Activated CD4-positive, alpha-beta T cell treated with anti-CD3 and anti-CD28 coated beads, Interleukin-10, Interleukin-2, amounts not matched to agents 100 ng/mL and 50 ng/mL, durations not matched to agents 16 hours and 8 hours (primary cell): ENCODE data around the gene AQP1.

Experiments used
- DNase-seq: peaks from one replicate; pipeline ENCODE4 v3.0.0-alpha.2; 2020

AQP1 gene

GRCh38 chr7:30938435-30939316 is 27.0 kb downstream of the AQP1 start:
- peak; percentile 77 for DNase-seq

GRCh38 chr7:30941582-30942323 is 30.1 kb downstream of the AQP1 start:
- no peak for DNase-seq

- DNase-seq = no peak
Observed at GRCh38 chr7:30950197-30950596, 38.5 kb downstream of the AQP1 start.

GRCh38 chr7:30954914-30955313 is 43.3 kb downstream of the AQP1 start:
- no peak for DNase-seq

- no peak for DNase-seq
Observed at GRCh38 chr7:30956704-30957103, 45.1 kb downstream of the AQP1 start.

GRCh38 chr7:30963842-30964241 is 52.2 kb downstream of the AQP1 start, which contains the start of gene GHRHR:
Gene GHRHR (plus strand): TSS chr7:30963953. CDS start chr7:30964069, 116 bp downstream.
- no peak for DNase-seq

GRCh38 chr7:30965372-30965771 is 53.7 kb downstream of the AQP1 start:
- no peak for DNase-seq

- no peak for DNase-seq
Observed at GRCh38 chr7:30965883-30966282, 54.2 kb downstream of the AQP1 start.

GRCh38 chr7:30968294-30968693 is 56.6 kb downstream of the AQP1 start:
- no peak for DNase-seq

- no peak for DNase-seq
Observed at GRCh38 chr7:30968747-30969603, 57.3 kb downstream of the AQP1 start.

GRCh38 chr7:30969604-30969970 is 57.9 kb downstream of the AQP1 start:
- no peak for DNase-seq

- no peak for DNase-seq
Observed at GRCh38 chr7:30970074-30970473, 58.4 kb downstream of the AQP1 start.

GRCh38 chr7:30970594-30971094 is 59.0 kb downstream of the AQP1 start:
- no peak for DNase-seq

- no peak for DNase-seq
Observed at GRCh38 chr7:30971440-30971839, 59.8 kb downstream of the AQP1 start.

GRCh38 chr7:30971840-30972563 is 60.3 kb downstream of the AQP1 start:
- no peak for DNase-seq

- no peak for DNase-seq
Observed at GRCh38 chr7:30973292-30973691, 61.6 kb downstream of the AQP1 start.

GRCh38 chr7:30973791-30974604 is 62.3 kb downstream of the AQP1 start:
- no peak for DNase-seq

- DNase-seq = peak; percentile 79
Observed at GRCh38 chr7:30974605-30975255, 63.1 kb downstream of the AQP1 start.
